Endometrium (tissue), 2 donors: Measurements from ENCODE around the gene LYAR.

Source experiments
- FAIRE-seq: peaks from 2 replicates; lab custom pipeline; 2012; peaks lifted over from hg19 to GRCh38; lab: Jason Lieb, UNC
- donor health status: control.
- donor health status: control.

Gene LYAR

DNA sequence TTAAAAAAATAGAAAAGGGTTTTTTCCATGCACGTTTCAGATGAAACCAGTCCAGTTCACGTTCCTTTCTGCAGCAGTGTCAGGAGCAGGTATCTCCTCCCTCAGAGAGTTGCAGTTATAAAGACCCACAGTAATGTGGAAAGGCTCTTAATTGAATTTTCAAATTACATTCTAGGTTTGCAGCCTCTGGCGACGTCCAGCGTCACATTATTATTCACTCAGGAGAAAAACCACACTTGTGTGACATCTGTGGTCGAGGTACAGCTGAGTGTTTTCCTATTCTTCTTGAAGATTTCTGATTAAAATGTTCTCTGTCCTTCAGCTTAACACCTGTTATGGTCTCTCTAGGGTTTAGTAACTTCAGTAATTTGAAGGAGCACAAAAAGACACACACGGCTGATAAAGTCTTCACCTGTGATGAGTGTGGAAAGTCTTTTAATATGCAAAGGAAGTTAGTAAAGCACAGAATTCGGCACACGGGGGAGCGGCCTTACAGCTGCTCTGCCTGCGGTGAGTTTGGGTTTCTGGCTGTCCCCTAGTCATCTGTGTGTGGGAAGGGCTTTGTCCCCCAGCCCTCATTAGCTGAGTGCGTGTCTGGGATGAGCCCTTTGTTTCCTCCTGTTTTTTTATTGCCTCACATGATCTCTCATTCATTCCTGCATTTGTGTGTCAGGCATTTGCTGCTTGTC lies 25.7 kb upstream of the LYAR start:
- FAIRE-seq: no peak

DNA sequence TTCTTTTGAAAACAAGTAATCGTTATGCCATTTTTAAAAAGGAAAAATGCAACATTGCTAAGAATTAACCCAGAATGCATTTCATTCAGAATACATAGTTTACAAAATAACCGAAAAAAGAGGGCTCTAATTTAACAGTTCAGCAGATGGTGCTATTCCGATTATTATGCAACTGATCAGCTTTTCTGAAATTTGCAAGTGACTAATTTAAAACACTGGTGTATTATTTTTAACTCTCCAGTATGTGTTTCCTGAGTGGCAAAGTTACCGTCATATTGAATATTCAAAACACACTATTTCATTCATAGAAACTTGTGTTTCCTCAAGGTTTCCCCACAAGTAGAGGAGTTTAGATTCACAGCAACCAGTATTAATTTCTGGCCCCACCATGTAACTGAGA lies 21.2 kb upstream of the LYAR start:
- no peak for FAIRE-seq

DNA sequence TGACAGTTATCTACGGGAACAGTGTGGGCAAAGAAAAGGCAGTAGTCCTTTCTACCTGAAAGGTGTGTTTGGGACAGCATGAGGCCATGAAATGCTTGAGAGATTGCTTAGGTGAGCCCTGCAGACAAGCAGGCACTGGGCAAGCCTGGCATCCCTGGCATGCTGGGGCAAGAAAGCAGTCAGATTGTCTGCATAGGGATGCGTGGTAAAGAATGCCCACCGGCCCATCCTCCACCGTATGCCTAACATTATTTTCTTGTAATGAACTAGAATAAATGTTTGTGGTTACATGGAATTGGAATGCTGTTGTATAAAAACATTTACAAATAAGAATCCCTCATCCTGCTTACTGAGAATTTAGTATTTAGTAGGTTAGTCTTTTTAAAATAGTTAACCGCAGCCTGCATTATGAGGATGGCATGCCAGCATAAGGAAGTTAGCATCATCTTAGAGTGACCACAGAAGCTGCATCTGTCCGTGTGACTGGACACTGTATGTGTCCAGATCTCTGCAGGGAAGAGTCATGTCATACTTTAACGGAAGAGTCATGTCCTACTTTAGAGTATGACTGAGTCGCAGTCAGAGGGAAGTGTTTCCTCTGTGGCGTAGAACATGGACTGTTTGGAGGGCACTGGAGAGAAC lies 19.0 kb upstream of the LYAR start:
- FAIRE-seq: no peak

DNA sequence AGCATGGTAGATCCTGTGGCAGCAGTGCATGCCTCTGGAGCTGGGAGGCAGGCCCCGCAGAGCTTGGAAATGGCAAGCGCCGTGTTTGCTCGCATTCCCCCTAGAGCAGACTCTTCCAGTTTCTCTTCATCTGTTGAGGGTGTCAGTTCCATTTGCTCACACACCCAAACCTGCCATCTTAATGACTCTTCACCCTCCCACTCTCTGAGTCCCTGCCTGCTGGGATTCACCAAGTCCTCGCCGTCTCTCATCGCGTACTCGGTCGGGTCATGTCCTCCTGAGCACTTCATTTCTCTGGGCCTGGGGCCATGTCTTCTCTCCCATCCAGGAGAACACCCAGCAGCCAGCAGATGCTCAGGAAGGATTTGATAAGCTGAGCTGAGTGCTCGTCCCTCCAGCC lies 17.0 kb upstream of the LYAR start:
- FAIRE-seq: no peak

DNA sequence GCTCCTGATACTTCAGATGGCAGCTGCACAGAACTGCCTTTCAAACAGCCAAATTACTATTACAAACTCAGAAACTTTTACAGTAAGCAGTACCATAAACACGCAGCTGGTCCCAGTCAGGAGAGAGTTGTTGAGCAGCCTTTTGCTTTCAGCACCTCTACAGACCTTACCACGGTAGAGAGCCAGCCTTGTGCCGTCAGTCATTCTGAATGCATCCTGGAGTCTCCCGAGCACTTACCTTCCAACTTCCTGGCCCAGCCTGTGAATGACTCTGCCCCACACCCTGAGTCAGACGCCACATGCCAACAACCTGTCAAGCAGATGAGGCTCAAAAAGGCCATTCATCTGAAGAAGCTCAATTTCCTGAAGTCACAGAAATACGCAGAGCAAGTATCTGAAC lies 12.5 kb upstream of the LYAR start:
- FAIRE-seq: no peak

DNA sequence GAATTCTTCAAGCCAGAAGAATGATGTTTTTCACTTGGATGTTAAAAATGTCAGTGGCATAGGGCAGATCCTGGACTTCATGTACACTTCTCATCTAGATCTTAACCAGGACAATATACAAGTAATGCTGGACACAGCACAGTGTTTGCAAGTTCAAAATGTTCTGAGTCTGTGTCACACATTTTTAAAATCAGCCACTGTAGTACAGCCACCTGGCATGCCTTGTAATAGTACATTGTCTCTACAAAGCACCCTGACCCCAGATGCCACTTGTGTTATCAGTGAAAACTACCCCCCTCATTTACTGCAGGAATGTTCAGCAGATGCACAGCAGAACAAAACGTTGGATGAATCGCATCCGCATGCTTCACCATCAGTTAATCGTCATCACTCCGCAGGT lies 12.0 kb upstream of the LYAR start:
- no peak for FAIRE-seq

DNA sequence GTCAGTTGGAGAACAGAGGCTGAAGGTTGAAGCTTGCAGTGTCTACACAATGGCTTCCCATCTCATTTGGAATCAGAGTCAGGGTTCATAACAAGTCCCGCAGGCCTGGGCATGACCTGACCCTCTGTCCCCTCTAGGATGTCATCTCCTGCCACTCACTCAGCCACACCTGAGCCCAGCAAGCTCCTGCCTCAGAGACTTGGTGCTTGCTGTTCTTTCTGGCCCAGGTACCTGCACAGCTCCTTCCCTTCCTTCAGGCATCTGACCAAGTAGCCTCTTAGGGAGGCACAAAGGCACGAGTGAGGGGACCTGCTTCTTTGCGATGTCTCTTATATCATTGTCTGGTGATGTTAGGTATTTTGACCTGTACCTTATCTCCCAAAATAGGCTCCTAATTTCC lies 9.1 kb upstream of the LYAR start:
- FAIRE-seq: no peak

DNA sequence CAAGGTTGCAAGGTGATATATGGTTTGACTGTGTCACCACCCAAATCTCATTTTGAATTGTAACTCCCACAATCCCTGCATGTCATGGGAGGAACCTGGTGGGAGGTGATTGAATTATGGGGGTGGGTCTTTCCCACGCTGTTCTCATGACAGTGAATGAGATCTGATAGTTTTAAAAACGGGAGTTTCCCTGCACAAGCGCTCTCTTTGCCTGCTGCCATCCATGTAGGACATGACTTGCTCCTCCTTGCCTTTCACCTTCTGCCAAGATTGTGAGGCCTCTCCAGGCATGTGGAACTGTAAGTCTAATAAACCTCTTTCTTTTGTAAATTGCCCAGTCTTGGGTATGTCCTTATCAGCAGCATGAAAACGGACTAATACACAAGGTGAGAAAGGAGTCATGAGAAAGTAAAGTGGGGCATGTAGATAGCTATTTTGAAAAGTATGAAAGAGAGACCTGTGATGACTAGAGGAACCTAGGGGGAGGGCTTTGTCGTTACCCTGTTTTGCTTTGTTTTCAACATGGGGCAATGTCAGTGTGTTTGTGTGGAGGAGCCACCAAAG lies 6.4 kb upstream of the LYAR start:
- FAIRE-seq: no peak

DNA sequence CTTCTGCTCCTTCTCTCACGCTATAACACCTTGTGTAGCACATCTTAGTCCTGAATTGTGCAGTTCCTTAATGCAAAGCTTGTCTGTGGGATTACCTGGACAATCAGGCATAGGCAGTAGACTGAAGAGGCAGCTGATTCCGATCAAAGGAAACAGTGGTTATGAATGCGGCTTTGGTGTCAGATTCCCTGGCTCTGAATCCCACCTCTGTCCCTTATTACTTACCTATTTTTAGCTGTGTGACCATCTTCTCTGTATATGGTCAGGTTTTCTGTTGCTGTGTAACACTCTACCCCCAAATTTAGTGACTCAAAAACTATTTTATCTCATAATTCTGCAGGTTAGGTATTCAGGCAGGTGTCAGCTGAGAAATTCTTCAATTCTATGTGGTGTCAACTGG lies 3.3 kb upstream of the LYAR start:
- FAIRE-seq: no peak

DNA sequence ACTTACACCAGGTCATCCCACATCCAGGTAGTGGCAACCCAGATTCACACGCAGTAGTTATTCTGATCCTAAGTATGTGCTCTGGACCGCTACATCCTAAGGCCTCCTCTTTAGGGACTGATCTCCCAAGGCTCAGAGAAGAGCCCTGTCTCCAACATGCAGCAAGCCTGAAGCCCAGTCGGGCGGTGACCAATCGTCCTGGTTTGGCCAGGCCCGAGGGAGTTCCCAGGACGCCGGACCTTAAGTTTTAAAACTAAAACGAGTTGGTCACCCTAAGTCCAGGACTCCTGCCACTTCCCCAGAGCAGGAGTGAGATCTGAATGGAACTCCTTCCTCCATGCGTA lies 385 bp downstream of the LYAR start:
- FAIRE-seq: no peak

DNA sequence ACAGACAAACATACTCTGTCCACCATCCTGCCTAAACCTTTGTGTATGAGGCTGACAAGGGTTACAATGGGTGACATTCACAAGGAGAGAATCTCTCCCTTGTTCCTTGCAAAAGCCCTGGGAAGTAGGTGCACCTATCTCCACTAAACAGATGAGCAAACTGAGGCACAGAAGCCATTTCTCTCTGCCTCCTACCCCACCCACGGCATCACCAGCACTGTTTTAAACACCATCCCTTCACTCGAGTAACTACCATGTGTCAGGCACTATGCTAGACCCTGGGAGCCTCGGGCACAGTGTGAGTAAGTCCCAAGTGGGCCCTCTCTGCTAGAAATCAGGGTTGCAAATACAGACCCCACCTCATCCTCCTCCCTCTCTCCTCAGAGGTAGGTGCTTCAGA lies 899 bp downstream of the LYAR start:
- no peak for FAIRE-seq

DNA sequence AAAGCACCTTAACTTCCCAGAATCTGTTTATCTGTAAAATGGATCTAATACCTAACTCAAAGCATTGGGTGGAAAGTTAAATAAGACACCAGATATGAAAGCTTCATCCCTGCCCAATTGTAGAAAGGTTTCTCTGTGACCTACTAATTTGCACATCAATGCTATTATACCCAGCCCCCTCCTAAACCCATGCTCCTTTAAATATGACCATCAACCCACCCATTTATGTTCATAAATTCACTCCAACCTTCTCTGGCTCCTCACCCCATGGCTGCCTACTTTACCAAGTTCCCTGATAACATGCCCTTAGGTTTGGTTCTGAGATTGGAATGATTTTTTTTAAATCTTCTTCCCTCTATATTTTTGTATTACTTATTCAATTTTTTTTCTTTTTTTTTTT lies 1.9 kb downstream of the LYAR start:
- FAIRE-seq: no peak

DNA sequence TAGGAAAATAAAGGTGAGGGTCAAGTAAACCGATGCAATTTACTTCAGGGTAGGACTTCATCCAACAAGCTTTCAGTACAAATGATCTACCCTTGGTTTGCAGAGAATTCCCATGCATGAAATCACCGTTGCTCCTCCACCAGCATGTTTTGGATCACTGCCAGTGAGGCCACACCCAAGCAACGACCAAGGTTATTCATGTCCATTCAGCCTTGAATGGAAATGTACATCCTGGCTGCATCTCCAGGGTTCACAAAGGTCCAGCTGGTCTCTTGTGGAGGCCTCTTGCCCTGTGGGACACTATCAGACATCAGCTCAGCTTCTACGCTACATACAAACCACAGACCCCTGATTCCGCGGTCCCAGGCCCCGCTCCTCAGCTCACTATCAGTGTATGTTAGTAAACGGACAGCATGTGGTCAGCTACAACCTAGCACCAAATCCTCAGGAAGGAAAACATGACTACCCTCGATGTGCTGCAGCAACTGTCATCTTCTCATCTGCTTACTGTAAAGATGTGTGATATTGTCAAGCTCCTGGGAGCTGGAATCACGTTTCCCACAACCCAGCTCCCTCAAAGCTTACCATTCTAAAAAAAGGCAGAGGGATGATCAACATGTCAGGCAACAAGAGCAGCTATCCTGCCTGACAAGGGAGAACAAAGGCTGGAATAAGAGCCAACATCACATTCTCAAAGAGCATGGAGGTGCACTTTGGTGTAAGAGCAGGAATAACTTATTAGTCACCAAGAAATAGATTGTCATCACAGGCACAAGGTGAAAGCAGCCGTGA lies 4.9 kb downstream of the LYAR start:
- no peak for FAIRE-seq

DNA sequence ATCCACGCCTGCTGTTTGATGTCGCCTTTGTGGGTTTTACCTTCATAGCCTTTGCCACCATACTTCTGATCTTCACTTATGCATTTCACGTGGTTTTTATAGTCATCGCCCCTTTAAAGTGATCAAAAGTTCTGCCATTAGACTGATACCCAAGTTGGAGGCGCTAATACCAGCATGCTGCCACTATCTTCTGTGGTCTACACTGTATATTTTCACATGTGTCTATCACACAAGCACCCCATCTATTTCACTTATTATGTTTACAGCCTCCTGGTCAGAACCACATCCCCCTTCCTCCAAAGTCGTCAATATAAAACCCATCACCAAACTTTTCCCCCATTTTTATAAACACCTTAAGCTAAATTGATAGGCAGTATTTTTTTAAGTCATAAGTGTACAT lies 8.2 kb downstream of the LYAR start:
- no peak for FAIRE-seq

DNA sequence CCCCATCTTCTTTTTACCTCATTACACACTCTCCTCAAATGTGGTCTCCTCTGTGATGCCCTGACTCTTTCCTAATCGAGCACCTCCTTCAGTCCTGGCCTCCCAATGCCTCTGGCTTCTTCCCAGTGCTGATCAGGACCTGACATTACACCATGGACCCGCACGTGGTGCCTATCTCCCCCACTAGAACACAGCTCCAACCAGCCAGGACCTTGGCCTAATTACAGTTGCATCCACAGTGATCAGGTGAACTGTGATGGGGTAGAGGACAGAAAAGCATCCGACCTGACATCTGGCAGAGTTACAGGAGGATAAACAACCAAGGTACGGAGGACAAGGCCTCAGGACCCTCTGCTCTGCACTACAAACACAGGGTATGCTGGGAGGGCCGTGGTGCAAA lies 12.4 kb downstream of the LYAR start:
- no peak for FAIRE-seq

DNA sequence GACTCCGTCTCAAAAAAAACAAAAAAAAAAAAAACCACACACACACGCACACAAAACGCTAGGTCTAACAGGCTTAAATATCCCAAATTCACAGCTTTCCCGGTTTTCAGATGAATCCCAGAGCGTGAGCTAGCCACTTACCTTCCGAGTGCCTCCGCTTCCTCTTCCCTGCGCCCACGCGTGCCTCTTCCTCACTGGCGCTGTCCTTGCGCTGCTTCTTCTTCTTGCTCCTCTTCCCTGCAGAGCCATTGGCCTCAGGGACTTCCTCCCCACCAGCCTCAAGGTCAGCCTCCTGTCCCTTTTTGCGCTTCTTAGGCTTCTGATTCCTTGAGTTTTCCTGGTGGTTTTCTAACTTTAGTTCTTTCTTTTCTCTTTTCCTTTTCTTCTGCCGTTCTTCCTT lies 15.7 kb downstream of the LYAR start:
- FAIRE-seq: no peak

DNA sequence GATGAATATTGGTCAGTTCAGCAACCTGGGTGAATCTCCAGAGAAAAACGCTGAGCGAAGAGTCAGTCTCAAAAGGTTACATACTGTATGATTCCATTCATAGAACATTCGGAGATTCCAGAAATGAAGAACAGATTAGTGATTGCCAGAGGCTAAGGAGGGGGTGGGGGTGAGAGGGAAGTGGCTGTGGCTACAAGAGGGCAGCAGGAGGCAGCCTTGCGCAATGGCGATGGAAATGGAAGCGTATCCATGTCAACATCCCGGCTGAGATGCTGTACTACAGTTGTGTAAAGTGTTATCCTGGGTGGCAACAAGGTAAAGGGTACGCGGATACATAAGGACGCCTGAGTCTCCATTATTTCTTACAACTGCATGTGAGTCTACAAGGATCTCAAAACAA lies 18.0 kb downstream of the LYAR start:
- FAIRE-seq: no peak

DNA sequence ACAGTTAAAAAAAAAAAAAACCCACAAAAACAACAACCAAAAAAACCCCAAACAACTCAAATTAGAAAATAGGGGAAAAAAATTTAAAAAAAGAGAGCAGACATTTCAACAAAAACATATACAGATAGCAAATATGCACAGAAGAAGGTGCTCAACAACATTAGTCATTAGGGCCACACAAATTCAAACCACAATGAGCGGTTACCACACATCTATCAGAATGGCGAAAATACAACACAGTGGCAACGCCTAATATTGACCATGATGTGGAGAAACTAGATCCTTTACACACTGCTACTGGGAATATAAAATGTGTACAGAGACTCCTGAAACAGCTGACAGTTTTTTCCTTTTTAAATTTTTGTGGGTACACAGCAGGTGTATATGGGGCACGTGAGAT lies 19.4 kb downstream of the LYAR start:
- FAIRE-seq: no peak

DNA sequence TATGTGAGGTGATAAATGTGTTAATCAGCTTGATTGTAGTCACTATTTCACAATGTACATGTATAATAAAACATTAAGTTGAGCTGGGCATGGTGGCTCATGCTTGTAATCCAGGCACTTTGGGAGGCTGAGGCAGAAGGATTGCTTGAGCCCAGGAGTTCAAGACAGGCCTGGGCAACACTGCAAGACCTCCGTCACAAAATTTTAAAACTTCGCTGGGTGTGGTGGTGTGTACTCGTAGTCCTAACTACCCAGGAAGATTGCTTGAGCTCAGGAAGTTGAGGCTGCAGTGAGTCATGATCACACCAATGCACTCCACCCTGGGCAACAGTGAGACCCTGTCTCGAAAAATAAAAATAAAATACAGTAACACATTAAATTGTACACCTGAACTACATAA lies 20.1 kb downstream of the LYAR start:
- no peak for FAIRE-seq

DNA sequence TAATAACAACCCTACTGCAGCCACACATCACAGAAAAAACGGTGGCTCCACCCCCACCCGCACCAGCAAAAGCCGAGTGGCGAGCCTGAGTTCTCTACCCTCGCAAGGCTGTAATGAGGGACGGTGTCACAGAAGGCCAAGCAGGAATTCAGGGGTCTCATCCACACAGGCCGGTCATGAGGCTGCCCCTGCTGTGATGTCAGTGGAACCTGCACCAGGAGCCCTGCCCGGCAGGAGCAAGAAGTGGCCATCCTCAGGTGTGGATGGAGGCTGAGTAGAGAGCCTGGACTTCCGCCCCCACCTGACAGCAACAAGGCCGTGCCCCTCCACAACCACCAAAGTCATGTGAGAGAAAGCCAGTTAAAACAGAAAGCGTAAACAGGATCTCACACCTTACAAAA lies 20.6 kb downstream of the LYAR start:
- FAIRE-seq: no peak

DNA sequence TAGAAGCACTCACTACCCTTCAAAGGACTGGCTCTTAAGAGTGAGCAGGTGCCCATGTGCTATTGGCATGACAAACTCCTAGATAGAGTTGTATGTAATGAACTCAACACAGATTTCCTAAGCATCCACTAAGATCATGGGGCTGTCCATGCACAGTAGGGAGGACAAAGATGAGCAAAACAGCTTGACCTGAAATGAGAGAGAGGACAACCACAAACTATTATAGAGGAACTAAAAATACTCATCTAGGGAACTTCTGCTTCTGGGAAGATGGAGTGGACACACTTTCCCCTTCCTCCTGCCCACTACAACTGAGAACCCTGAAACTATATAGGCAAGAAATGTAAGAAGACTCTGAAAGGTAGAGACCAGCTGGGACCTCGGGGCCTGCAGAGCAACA lies 21.2 kb downstream of the LYAR start:
- no peak for FAIRE-seq

DNA sequence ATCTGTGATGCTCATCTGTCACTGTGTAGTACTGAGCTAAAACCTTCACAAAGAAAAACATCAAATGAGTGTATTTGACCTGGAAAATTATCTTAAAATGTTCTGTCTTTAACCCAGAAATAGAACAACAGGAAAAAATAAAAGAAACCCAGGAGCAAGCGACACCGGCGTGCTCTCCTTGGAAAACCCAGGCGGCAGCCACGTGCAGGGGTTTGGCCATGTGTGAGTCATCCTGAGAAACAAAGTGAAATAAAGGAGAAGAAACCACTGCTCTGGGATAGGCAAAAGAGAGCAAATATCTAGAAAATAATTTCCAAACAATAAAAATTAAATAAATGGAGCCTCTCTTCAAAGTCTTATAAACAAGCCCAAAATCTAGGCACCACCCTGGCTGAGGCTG lies 22.0 kb downstream of the LYAR start:
- FAIRE-seq: no peak

DNA sequence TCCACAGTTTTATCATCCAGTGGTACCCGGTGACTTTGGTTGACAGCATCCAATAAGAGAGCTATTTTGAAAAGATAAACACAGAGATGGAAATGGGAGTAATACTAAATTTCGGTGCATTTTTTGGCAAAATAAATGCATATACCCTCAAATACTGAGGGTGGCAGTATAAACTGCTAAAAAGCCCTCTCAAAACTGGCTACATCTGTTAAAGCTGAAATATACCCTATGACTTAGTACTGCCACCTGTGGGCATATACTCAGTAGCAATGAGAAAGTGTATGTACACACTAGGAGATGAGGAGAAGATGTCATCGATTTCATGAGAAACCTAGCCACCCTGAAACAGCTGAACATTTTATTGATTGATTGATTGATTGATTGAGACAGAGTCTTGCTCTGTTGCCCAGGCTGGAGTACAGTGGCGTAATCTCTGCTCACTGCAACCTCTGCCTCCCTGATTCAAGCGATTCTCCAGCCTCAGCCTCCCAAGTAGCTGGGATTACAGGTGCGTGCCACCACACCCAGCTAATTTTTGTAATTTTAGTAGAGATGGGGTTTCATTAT lies 29.7 kb downstream of the LYAR start:
- no peak for FAIRE-seq
